Neural cell (in vitro differentiated cells): ENCODE measurements around the gene STUB1. TPM values are rescaled to one million over a fixed set of nuclear protein-coding genes. Genes with fewer than 3 reads are reported as not detected.

Experiments used
- H2AFZ ChIP-seq: fragments of 200-600, 300-800 bp; sonication (generic), shearing (Covaris generic); 2 replicates; pipeline ENCODE4 v1.6.0; 2014; ENCODE audit warnings: low read depth, mild to moderate bottlenecking, antibody characterized with exemption, low read length, moderate library complexity
- H3F3A ChIP-seq: fragments of 200-600 bp; shearing (Covaris generic); 2 replicates; pipeline ENCODE4 v1.6.1; 2016; ENCODE audit warnings: mild to moderate bottlenecking, moderate library complexity, mixed read lengths, antibody characterized with exemption, low read length; ENCODE audit not compliant: insufficient read depth, poor library complexity, severe bottlenecking
- H3K27ac ChIP-seq: fragments of 200-600, 300-800 bp; sonication (generic), shearing (Covaris generic); 2 replicates; pipeline ENCODE4 v1.5.1; 2014; ENCODE audit warnings: mild to moderate bottlenecking, low read length, moderate library complexity
- H3K27me3 ChIP-seq: fragments of 300-800, 200-600 bp; sonication (generic), shearing (Covaris generic); 2 replicates; pipeline ENCODE4 v1.6.0; 2014; ENCODE audit warnings: mild to moderate bottlenecking, low read depth, low read length, moderate library complexity; ENCODE audit not compliant: insufficient read depth
- H3K36me3 ChIP-seq: fragments of 300-800, 200-600 bp; sonication (generic), shearing (Covaris generic); 2 replicates; pipeline ENCODE4 v1.5.1; 2014; ENCODE audit warnings: mild to moderate bottlenecking, antibody characterized with exemption, low read length, moderate library complexity; ENCODE audit not compliant: insufficient read depth
- H3K4me2 ChIP-seq: fragments of 300-800, 200-600 bp; sonication (generic), shearing (Covaris generic); 2 replicates; pipeline ENCODE4 v1.6.0; 2014; ENCODE audit warnings: mild to moderate bottlenecking, low read length
- H3K4me3 ChIP-seq: fragments of 300-800, 200-600 bp; sonication (generic), shearing (Covaris generic); 2 replicates; pipeline ENCODE4 v1.5.1; 2014; ENCODE audit warnings: mild to moderate bottlenecking, low read length, moderate library complexity
- H3K79me2 ChIP-seq: fragments of 200-600 bp; shearing (Covaris generic); replicated peaks from 2 replicates; pipeline ENCODE4 v1.6.0; 2014; ENCODE audit warnings: mild to moderate bottlenecking, low read length, moderate library complexity; ENCODE audit not compliant: insufficient read depth
- H3K9ac ChIP-seq: fragments of 300-800, 200-600 bp; sonication (generic), shearing (Covaris generic); 2 replicates; pipeline ENCODE4 v1.6.1; 2016; ENCODE audit warnings: mild to moderate bottlenecking, low read length, mixed read lengths
- H3K9me2 ChIP-seq: fragments of 200-600 bp; shearing (Covaris generic); 2 replicates; pipeline ENCODE4 v1.6.1; 2016; ENCODE audit warnings: mild to moderate bottlenecking, low read length, mixed read lengths; ENCODE audit not compliant: insufficient read depth
- H3K9me3 ChIP-seq: fragments of 200-600, 300-800 bp; sonication (generic), shearing (Covaris generic); 2 replicates; pipeline ENCODE4 v1.6.1; 2016; ENCODE audit warnings: mild to moderate bottlenecking, mixed run types, low read length, moderate library complexity, mixed read lengths
- H4K20me1 ChIP-seq: fragments of 200-600 bp; shearing (Covaris generic); 2 replicates; pipeline ENCODE4 v1.6.1; 2016; ENCODE audit warnings: mild to moderate bottlenecking, mixed run types; ENCODE audit not compliant: insufficient read depth
- CTCF ChIP-seq: fragments of 450-650 bp; IDR thresholded peaks from 2 replicates; pipeline ENCODE4 v1.5.1; 2014; ENCODE audit warnings: antibody characterized with exemption, mild to moderate bottlenecking, moderate library complexity; ENCODE audit not compliant: poor library complexity, severe bottlenecking
- EP300 ChIP-seq: fragments of 450-650 bp; conservative IDR thresholded peaks from 2 replicates; pipeline ENCODE4 v1.6.1; 2014; ENCODE audit warnings: antibody characterized with exemption, mild to moderate bottlenecking, moderate library complexity; ENCODE audit not compliant: poor library complexity, severe bottlenecking
- EZH2 ChIP-seq: fragments of 200-600, 300-800 bp; shearing (Covaris generic), sonication (generic); IDR thresholded peaks from 2 replicates; pipeline ENCODE4 v1.6.1; 2014; ENCODE audit warnings: antibody characterized with exemption, low read length, borderline replicate concordance, mild to moderate bottlenecking; ENCODE audit not compliant: insufficient read depth, poor library complexity, severe bottlenecking
- MXI1 ChIP-seq: fragments of 450-650 bp; conservative IDR thresholded peaks from 2 replicates; pipeline ENCODE4 v1.6.1; 2014; ENCODE audit warnings: antibody characterized with exemption, mild to moderate bottlenecking; ENCODE audit not compliant: poor library complexity, severe bottlenecking
- POLR2AphosphoS5 ChIP-seq: IDR thresholded peaks from 2 replicates; pipeline ENCODE4 v1.6.1; 2012
- REST ChIP-seq: IDR thresholded peaks from 2 replicates; pipeline ENCODE4 v1.6.1; 2012; ENCODE audit warnings: borderline replicate concordance
- SMC3 ChIP-seq: fragments of 450-650 bp; conservative IDR thresholded peaks from 2 replicates; pipeline ENCODE4 v1.6.1; 2014; ENCODE audit warnings: antibody characterized with exemption, mild to moderate bottlenecking, moderate library complexity; ENCODE audit not compliant: poor library complexity
- TAF1 ChIP-seq: IDR thresholded peaks from 2 replicates; pipeline ENCODE4 v1.6.1; 2012; ENCODE audit warnings: low read depth
- polyA plus RNA-seq: library from polyadenylated mRNA; depleted of rRNA; stranded (reverse); fragments of >200 nt; gene quantifications from 2 replicates; pipeline ENCODE4 v1.2.3, GENCODE V29; 2014

The STUB1 gene
- polyA plus RNA-seq, 1 donor from 2014 or later: 120 TPM

GRCh38 chr16:637081-638018 is 42.9 kb upstream of the STUB1 start:
- H3K9ac ChIP-seq: peak overlapping the region; percentile 87
- no peaks in the 10 kb centered on the region for H3K79me2 ChIP-seq
- no peaks in the 10 kb centered on the region for H3F3A ChIP-seq
- H3K36me3 ChIP-seq: no peaks in the 10 kb centered on the region
- H3K27ac ChIP-seq: peak overlapping the region; percentile 93
- no peak overlapping the region for H2AFZ ChIP-seq
- H3K4me2 ChIP-seq: peak overlapping the region; percentile 7
- H3K4me3 ChIP-seq: peak overlapping the region; percentile 94
- H3K9me3 ChIP-seq: no peaks in the 10 kb centered on the region
- H3K27me3 ChIP-seq: no peaks in the 10 kb centered on the region
- no peak for TF ChIP-seq EP300
- H3K9me2 ChIP-seq: no peaks in the 10 kb centered on the region
- H4K20me1 ChIP-seq: no peaks in the 10 kb centered on the region

- no peak overlapping the region for H3K4me3 ChIP-seq
- no peak overlapping the region for H3K27ac ChIP-seq
- no peak for TF ChIP-seq REST
- no peak for TF ChIP-seq CTCF
- no peak for TF ChIP-seq TAF1
- no peaks in the 10 kb centered on the region for H3K27me3 ChIP-seq
- no peaks in the 10 kb centered on the region for H3K9me2 ChIP-seq
- no peak overlapping the region for H2AFZ ChIP-seq
- H3K9me3 ChIP-seq: no peaks in the 10 kb centered on the region
- H3K79me2 ChIP-seq: no peaks in the 10 kb centered on the region
- H3K9ac ChIP-seq: no peak overlapping the region
- no peak overlapping the region for H3K4me2 ChIP-seq
- H3K36me3 ChIP-seq: no peaks in the 10 kb centered on the region
- H3F3A ChIP-seq: no peaks in the 10 kb centered on the region
- no peaks in the 10 kb centered on the region for H4K20me1 ChIP-seq
Measured at GRCh38 chr16:638034-638543, 42.1 kb upstream of the STUB1 start.

DNA sequence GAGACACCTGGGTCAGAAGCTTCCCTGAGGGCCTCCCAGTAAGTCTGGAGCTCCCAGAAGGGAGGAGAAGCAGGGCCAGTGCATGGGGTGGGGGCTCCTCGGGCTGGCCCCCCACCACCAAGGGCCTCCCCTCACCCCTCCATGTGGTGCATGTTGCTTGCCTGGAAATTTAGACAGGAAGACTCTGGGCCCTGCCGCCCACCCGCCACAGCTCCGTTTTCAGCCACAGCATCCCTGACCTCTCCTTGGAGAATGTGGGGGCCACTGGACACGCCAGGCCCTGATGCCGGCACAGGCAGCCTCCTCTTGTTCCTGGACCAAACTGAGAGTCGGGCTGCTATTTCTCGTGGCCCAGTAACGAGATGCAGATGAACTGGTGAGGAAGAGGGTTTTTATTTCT is 41.4 kb upstream of the STUB1 start:
- H3K79me2 ChIP-seq: no peaks in the 10 kb centered on the region
- H3K4me3 ChIP-seq: no peak overlapping the region
- no peaks in the 10 kb centered on the region for H3F3A ChIP-seq
- TF ChIP-seq EP300 (no peak), SMC3 (no peak), CTCF (no peak), MXI1 (no peak), REST (no peak), EZH2 (no peak), POLR2AphosphoS5 (no peak)
- no peak overlapping the region for H3K9ac ChIP-seq
- H3K27ac ChIP-seq: no peak overlapping the region
- no peaks in the 10 kb centered on the region for H3K9me3 ChIP-seq
- H4K20me1 ChIP-seq: no peaks in the 10 kb centered on the region
- H3K4me2 ChIP-seq: no peak overlapping the region
- no peaks in the 10 kb centered on the region for H3K36me3 ChIP-seq
- H2AFZ ChIP-seq: no peak overlapping the region
- H3K27me3 ChIP-seq: no peaks in the 10 kb centered on the region
- no peaks in the 10 kb centered on the region for H3K9me2 ChIP-seq
